ENCODE measurements around the gene PPP1R2.
"Not testable (repeated sequence)": the region's sequence is repeated elsewhere in the genome, so short reads cannot be mapped to it uniquely, and the experiment has no call there.

PPP1R2 gene

GRCh38 chr3:195535293-195535692 lies 7.8 kb downstream of the PPP1R2 start:
- DNase-seq = no peak

GRCh38 chr3:195532834-195533233 lies 10.3 kb downstream of the PPP1R2 start:
- DNase-seq = no peak

- DNase-seq = no peak
These were observed 10.8 kb downstream of the PPP1R2 start for GRCh38 chr3:195532345-195532744.

GRCh38 chr3:195531683-195532082 lies 11.4 kb downstream of the PPP1R2 start:
- no peak for DNase-seq

- DNase-seq = no peak
These were observed 16.6 kb downstream of the PPP1R2 start for GRCh38 chr3:195526492-195526891.

- DNase-seq = no peak
These were observed 18.8 kb downstream of the PPP1R2 start for GRCh38 chr3:195524171-195524896.

- DNase-seq = peak; percentile 42 to 70 (median 47)
These were observed 20.7 kb downstream of the PPP1R2 start for GRCh38 chr3:195522254-195523023.

GRCh38 chr3:195517030-195517429 lies 26.1 kb downstream of the PPP1R2 start:
- no peak for DNase-seq

- not testable (repeated sequence) for DNase-seq
These were observed 28.4 kb downstream of the PPP1R2 start for GRCh38 chr3:195514610-195515235.

GRCh38 chr3:195512798-195513345 lies 30.3 kb downstream of the PPP1R2 start:
- DNase-seq = no peak

GRCh38 chr3:195511136-195511535 lies 32.0 kb downstream of the PPP1R2 start:
- DNase-seq = no peak

GRCh38 chr3:195508185-195508584 lies 34.9 kb downstream of the PPP1R2 start:
- peak; percentile 26 to 66 (median 56) for DNase-seq

- no peak for DNase-seq
These were observed 67.5 kb downstream of the PPP1R2 start for GRCh38 chr3:195475614-195476013.

GRCh38 chr3:195475116-195475515 lies 68.0 kb downstream of the PPP1R2 start:
- DNase-seq = not testable (repeated sequence)

- no peak for DNase-seq
These were observed 74.3 kb downstream of the PPP1R2 start for GRCh38 chr3:195468841-195469240.

GRCh38 chr3:195468391-195468776 lies 74.7 kb downstream of the PPP1R2 start:
- no peak for DNase-seq

- no peak for DNase-seq
These were observed 75.3 kb downstream of the PPP1R2 start for GRCh38 chr3:195467641-195468390.

GRCh38 chr3:195466251-195466650 lies 76.9 kb downstream of the PPP1R2 start:
- DNase-seq = no peak

Data from suppressor macrophage treated with lipopolysaccharide for 1 hour (primary cell).